AG04450 (cell line): Measurements from ENCODE around the gene TUSC1. TPM values are rescaled to one million over a fixed set of nuclear protein-coding genes. Genes with fewer than 3 reads are reported as not detected.
"Not testable (repeated sequence)": the region's sequence is repeated elsewhere in the genome, so short reads cannot be mapped to it uniquely, and the experiment has no call there.

Experiments used
- CTCF ChIA-PET: fragments of 300-600, 350-600 bp; formaldehyde crosslinking; extraction: SDS; loops from one replicate; lab custom pipeline; 2022; ENCODE audit warnings: antibody characterized with exemption, inconsistent platforms; lab: Charles Lee
- POLR2A ChIA-PET: fragments of 350-600 bp; formaldehyde crosslinking; extraction: SDS; loops from one replicate; lab custom pipeline; 2021; ENCODE audit warnings: antibody characterized with exemption, inconsistent platforms; lab: Yijun Ruan, JAX
- DNase-seq: peaks from one replicate; pipeline ENCODE4 v3.0.0-alpha.2; 2011; ENCODE audit warnings: low read depth, low spot score
- H3K27ac ChIP-seq: one replicate; pipeline ENCODE4 v1.5.1; 2012; ENCODE audit warnings: low read depth, low read length, control low read depth
- H3K27me3 ChIP-seq: one replicate; pipeline ENCODE4 v1.6.0; 2012; ENCODE audit warnings: low read length; ENCODE audit not compliant: control insufficient read depth, insufficient read depth
- H3K4me3 ChIP-seq: 2 replicates; pipeline ENCODE4 v1.5.1; 2011; ENCODE audit warnings: mild to moderate bottlenecking, low read depth, low read length, control low read depth
- H3K9me3 ChIP-seq: 2 replicates; pipeline ENCODE4 v1.5.1; 2012; ENCODE audit warnings: low read length; ENCODE audit not compliant: control insufficient read depth, insufficient read depth
- polyA plus RNA-seq: library from polyadenylated mRNA; depleted of rRNA; stranded (reverse); fragments of >200 nt; gene quantifications from 2 replicates; pipeline ENCODE4 v1.2.3, GENCODE V29; 2011
- TF ChIP-seq, protein P1 (sequence below): IDR thresholded peaks from 2 replicates; pipeline ENCODE4 v1.5.1; 2011; ENCODE audit warnings: low read depth, low read length, control low read depth, inconsistent platforms

TUSC1 gene
- polyA plus RNA-seq, 1 experiment = 3.6 TPM

DNA sequence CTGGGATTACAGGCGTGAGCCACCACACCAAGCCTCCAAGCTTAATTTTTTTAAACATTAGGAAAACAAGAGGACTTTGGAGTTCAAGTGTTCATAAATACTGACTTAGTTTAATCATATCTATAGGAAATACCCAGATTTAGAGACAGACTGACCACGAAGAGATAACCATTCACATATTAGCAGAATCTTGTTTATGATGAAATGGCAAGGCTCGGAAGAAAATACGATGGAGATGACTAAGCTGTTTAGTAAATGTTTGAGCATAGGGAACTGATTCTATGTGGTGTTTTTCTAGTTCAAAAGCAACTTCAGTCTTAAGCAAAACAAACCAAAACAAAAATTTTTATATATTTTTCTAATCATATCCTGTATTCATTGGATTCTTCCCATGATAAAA is 13.5 kb upstream of the TUSC1 start:
- Histone ChIP-seq H3K27ac (no peak overlapping the region), H3K9me3 (no peaks in the 10 kb centered on the region), H3K4me3 (no peak overlapping the region), H3K27me3 (no peaks in the 10 kb centered on the region)
- POLR2A ChIA-PET = no interaction called here
- TF ChIP-seq, protein P1, sequence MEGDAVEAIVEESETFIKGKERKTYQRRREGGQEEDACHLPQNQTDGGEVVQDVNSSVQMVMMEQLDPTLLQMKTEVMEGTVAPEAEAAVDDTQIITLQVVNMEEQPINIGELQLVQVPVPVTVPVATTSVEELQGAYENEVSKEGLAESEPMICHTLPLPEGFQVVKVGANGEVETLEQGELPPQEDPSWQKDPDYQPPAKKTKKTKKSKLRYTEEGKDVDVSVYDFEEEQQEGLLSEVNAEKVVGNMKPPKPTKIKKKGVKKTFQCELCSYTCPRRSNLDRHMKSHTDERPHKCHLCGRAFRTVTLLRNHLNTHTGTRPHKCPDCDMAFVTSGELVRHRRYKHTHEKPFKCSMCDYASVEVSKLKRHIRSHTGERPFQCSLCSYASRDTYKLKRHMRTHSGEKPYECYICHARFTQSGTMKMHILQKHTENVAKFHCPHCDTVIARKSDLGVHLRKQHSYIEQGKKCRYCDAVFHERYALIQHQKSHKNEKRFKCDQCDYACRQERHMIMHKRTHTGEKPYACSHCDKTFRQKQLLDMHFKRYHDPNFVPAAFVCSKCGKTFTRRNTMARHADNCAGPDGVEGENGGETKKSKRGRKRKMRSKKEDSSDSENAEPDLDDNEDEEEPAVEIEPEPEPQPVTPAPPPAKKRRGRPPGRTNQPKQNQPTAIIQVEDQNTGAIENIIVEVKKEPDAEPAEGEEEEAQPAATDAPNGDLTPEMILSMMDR = no peak
- no peak for DNase-seq
- CTCF ChIA-PET = interaction anchor here (1.2 kb wide), 1 partner anchor 24 kb away, joined by 3 read pairs; no protein-coding TSS in a partner anchor

DNA sequence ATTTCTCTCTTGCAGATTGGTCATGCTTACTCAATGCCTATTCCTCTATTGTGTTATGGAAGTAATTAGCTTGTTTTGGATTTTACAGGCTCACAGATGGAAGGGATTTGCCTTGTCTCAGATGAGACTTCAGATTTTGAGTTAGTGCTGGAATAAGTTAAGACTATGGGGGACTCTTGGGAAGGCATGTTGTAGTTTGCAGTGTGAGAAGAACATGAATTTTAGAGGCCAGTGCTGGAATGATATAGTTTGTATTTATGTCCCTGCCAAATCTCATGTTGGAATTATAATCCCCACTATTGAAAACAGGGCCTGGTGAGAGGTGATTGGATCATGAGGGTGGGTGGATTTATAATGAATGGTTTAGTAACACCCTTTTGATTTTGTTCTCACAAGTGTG is 6.1 kb upstream of the TUSC1 start:
- DNase-seq = no peak
- no peak overlapping the region for H3K4me3 ChIP-seq
- TF ChIP-seq, protein P1 = no peak
- ChIA-PET POLR2A (no interaction called here), CTCF (no interaction called here)
- H3K27ac ChIP-seq = no peak overlapping the region
- peaks cover 3% of the 10 kb centered on the region for H3K27me3 ChIP-seq
- H3K9me3 ChIP-seq = no peaks in the 10 kb centered on the region

DNA sequence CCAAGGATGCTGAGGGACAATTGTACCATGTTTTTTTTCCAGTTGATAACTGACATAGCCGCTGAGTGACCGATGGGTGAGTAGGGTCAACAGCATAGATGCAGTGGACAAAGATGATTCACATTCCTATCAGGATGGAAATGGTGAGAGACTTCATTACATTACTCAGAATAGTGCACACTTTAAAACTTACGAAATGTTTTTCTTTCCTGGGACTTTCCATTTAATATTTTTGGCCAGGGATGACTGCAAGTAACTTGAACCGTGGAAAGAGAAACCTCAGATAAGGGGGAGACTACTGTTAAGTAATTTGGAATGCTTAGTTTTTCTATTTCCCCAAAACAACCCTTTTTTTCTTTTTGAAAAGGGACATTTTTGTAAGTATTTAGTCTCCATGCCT is 3.0 kb upstream of the TUSC1 start:
- H3K27ac ChIP-seq = no peak overlapping the region
- H3K9me3 ChIP-seq = no peaks in the 10 kb centered on the region; the same call in 1 of the 2 replicates
- ChIA-PET POLR2A (no interaction called here), CTCF (no interaction called here)
- H3K4me3 ChIP-seq = no peak overlapping the region
- no peak for DNase-seq
- TF ChIP-seq, protein P1 = no peak
- peaks cover 1% of the 10 kb centered on the region for H3K27me3 ChIP-seq

DNA sequence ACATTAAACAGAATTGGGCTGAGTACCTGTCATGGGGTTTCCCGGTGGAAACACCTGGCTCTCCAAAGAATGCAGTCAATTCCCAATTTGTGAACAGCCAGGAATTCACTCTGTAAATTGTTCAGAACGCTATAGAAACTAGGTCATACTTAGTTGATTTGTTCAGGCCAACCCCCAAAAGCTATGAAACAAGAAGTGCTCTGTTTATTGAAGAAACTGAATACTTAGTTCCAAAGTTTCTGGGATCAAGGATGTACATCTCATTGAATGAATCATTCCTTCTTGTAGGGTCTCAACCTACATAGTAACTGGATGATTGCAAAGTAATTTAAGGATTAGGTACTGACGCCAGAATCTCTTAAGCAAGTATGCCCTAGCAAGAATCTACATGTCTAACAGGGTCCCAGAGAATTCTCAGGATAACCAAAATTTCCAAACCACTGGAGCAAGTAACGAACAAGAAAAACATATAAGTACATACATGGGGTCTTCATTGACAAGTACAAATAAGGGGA is 659 bp upstream of the TUSC1 start:
- no peaks in the 10 kb centered on the region for H3K27me3 ChIP-seq
- TF ChIP-seq, protein P1 = no peak
- H3K27ac ChIP-seq = no peak overlapping the region
- no peaks in the 10 kb centered on the region; the same call in 1 of the 2 replicates for H3K9me3 ChIP-seq
- ChIA-PET CTCF (no interaction called here), POLR2A (interaction anchor here (1.1 kb wide), 1 partner anchor 37 kb away, joined by 3 read pairs; no protein-coding TSS in a partner anchor)
- no peak for DNase-seq
- H3K4me3 ChIP-seq = peak overlapping the region; percentile 73

DNA sequence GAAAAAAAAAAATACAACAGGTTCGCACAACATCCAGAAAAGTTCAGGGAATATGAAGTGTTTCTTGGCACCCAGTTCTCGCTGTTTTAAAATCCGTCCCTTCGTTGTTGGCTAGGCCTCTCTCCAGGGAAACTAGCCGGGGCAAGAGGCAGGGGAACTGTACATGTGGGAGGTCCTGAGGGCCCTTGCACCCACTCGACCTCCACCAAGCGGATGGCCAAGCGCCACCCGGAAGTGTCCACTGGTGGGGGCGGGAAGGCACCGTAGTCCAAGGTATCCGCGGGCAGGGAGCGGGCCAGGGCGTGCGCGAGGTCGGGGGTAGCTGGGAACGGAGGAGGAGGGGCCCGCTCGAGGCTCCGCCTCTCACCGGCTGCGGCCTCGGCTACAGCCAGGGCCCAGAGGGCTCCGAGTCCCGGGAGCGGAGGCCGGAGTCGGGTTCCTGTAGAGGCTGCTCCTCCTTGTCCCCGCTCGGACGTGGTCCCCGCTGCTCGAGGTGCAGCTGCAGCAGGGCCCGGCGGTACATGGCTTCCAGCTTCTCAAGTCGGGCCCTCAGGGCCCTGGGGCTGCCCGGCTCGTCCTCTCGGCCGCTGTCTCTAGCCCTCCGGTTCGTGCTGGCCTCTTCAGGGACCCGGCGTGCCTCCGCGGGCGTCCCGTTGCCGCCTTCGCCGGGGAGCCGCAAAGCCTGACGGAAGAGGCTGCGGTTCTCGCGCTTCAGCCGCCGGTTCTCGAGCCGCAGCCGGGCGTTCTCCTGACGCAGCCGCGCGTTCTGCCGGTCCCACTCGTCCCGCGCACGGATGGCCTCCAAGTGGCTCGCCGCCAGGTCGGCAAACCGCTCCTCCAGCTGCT is 720 bp downstream of the TUSC1 start:
- no peak for DNase-seq
- Histone ChIP-seq H3K27me3 (no peaks in the 10 kb centered on the region), H3K9me3 (no peaks in the 10 kb centered on the region; the same call in 1 of the 2 replicates), H3K4me3 (peak overlapping the region; percentile 73), H3K27ac (peak overlapping the region; percentile 91)
- TF ChIP-seq, protein P1 = no peak
- ChIA-PET CTCF (interaction anchor here (0.7 to 0.8 kb wide), 2 partner anchors 38 to 165 kb away, joined by 3 to 5 read pairs; no protein-coding TSS in a partner anchor), POLR2A (interaction anchor here (1.1 kb wide), 1 partner anchor 25 kb away, joined by 5 read pairs; no protein-coding TSS in a partner anchor)

DNA sequence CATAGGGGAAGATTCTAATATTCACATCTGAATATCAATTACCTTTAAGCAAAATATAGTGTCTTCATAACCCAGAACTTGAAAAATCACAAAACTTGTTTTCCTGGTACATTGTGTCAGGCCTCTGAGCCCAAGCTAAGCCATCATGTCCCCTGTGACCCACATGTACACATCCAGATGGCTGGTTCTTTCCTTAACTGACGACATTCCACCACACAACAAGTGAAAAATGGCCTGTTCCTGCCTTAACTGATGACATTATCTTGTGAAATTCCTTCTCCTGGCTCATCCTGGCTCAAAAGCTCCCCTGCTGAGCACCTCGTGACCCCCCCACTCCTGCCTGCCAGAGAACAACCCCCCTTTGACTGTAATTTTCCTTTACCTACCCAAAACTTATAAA is 2.4 kb downstream of the TUSC1 start:
- H3K27ac ChIP-seq, POLR2A ChIA-PET, H3K27me3 ChIP-seq, H3K9me3 ChIP-seq, DNase-seq, H3K4me3 ChIP-seq: not testable (repeated sequence)
- CTCF ChIA-PET = interaction anchor here (0.9 kb wide), 1 partner anchor 40 kb away, joined by 3 read pairs; no protein-coding TSS in a partner anchor
